Neural cell (in vitro differentiated cells): ENCODE measurements around the gene VAV3. TPM values are rescaled to one million over a fixed set of nuclear protein-coding genes. Genes with fewer than 3 reads are reported as not detected.
"Not testable (repeated sequence)": the region's sequence is repeated elsewhere in the genome, so short reads cannot be mapped to it uniquely, and the experiment has no call there.

Experiments
- H2AFZ ChIP-seq: fragments of 200-600, 300-800 bp; sonication (generic), shearing (Covaris generic); 2 replicates; pipeline ENCODE4 v1.6.0; 2014; ENCODE audit warnings: low read depth, mild to moderate bottlenecking, antibody characterized with exemption, low read length, moderate library complexity
- H3F3A ChIP-seq: fragments of 200-600 bp; shearing (Covaris generic); 2 replicates; pipeline ENCODE4 v1.6.1; 2016; ENCODE audit warnings: mild to moderate bottlenecking, moderate library complexity, mixed read lengths, antibody characterized with exemption, low read length; ENCODE audit not compliant: insufficient read depth, poor library complexity, severe bottlenecking
- H3K27ac ChIP-seq: fragments of 200-600, 300-800 bp; sonication (generic), shearing (Covaris generic); 2 replicates; pipeline ENCODE4 v1.5.1; 2014; ENCODE audit warnings: mild to moderate bottlenecking, low read length, moderate library complexity
- H3K27me3 ChIP-seq: fragments of 300-800, 200-600 bp; sonication (generic), shearing (Covaris generic); 2 replicates; pipeline ENCODE4 v1.6.0; 2014; ENCODE audit warnings: mild to moderate bottlenecking, low read depth, low read length, moderate library complexity; ENCODE audit not compliant: insufficient read depth
- H3K36me3 ChIP-seq: fragments of 300-800, 200-600 bp; sonication (generic), shearing (Covaris generic); 2 replicates; pipeline ENCODE4 v1.5.1; 2014; ENCODE audit warnings: mild to moderate bottlenecking, antibody characterized with exemption, low read length, moderate library complexity; ENCODE audit not compliant: insufficient read depth
- H3K4me2 ChIP-seq: fragments of 300-800, 200-600 bp; sonication (generic), shearing (Covaris generic); 2 replicates; pipeline ENCODE4 v1.6.0; 2014; ENCODE audit warnings: mild to moderate bottlenecking, low read length
- H3K4me3 ChIP-seq: fragments of 300-800, 200-600 bp; sonication (generic), shearing (Covaris generic); 2 replicates; pipeline ENCODE4 v1.5.1; 2014; ENCODE audit warnings: mild to moderate bottlenecking, low read length, moderate library complexity
- H3K79me2 ChIP-seq: fragments of 200-600 bp; shearing (Covaris generic); replicated peaks from 2 replicates; pipeline ENCODE4 v1.6.0; 2014; ENCODE audit warnings: mild to moderate bottlenecking, low read length, moderate library complexity; ENCODE audit not compliant: insufficient read depth
- H3K9ac ChIP-seq: fragments of 300-800, 200-600 bp; sonication (generic), shearing (Covaris generic); 2 replicates; pipeline ENCODE4 v1.6.1; 2016; ENCODE audit warnings: mild to moderate bottlenecking, low read length, mixed read lengths
- H3K9me2 ChIP-seq: fragments of 200-600 bp; shearing (Covaris generic); 2 replicates; pipeline ENCODE4 v1.6.1; 2016; ENCODE audit warnings: mild to moderate bottlenecking, low read length, mixed read lengths; ENCODE audit not compliant: insufficient read depth
- H3K9me3 ChIP-seq: fragments of 200-600, 300-800 bp; sonication (generic), shearing (Covaris generic); 2 replicates; pipeline ENCODE4 v1.6.1; 2016; ENCODE audit warnings: mild to moderate bottlenecking, mixed run types, low read length, moderate library complexity, mixed read lengths
- H4K20me1 ChIP-seq: fragments of 200-600 bp; shearing (Covaris generic); 2 replicates; pipeline ENCODE4 v1.6.1; 2016; ENCODE audit warnings: mild to moderate bottlenecking, mixed run types; ENCODE audit not compliant: insufficient read depth
- CTCF ChIP-seq: fragments of 450-650 bp; IDR thresholded peaks from 2 replicates; pipeline ENCODE4 v1.5.1; 2014; ENCODE audit warnings: antibody characterized with exemption, mild to moderate bottlenecking, moderate library complexity; ENCODE audit not compliant: poor library complexity, severe bottlenecking
- EP300 ChIP-seq: fragments of 450-650 bp; conservative IDR thresholded peaks from 2 replicates; pipeline ENCODE4 v1.6.1; 2014; ENCODE audit warnings: antibody characterized with exemption, mild to moderate bottlenecking, moderate library complexity; ENCODE audit not compliant: poor library complexity, severe bottlenecking
- EZH2 ChIP-seq: fragments of 200-600, 300-800 bp; shearing (Covaris generic), sonication (generic); IDR thresholded peaks from 2 replicates; pipeline ENCODE4 v1.6.1; 2014; ENCODE audit warnings: antibody characterized with exemption, low read length, borderline replicate concordance, mild to moderate bottlenecking; ENCODE audit not compliant: insufficient read depth, poor library complexity, severe bottlenecking
- MXI1 ChIP-seq: fragments of 450-650 bp; conservative IDR thresholded peaks from 2 replicates; pipeline ENCODE4 v1.6.1; 2014; ENCODE audit warnings: antibody characterized with exemption, mild to moderate bottlenecking; ENCODE audit not compliant: poor library complexity, severe bottlenecking
- POLR2AphosphoS5 ChIP-seq: IDR thresholded peaks from 2 replicates; pipeline ENCODE4 v1.6.1; 2012
- REST ChIP-seq: IDR thresholded peaks from 2 replicates; pipeline ENCODE4 v1.6.1; 2012; ENCODE audit warnings: borderline replicate concordance
- TAF1 ChIP-seq: IDR thresholded peaks from 2 replicates; pipeline ENCODE4 v1.6.1; 2012; ENCODE audit warnings: low read depth
- polyA plus RNA-seq: library from polyadenylated mRNA; depleted of rRNA; stranded (reverse); fragments of >200 nt; gene quantifications from 2 replicates; pipeline ENCODE4 v1.2.3, GENCODE V29; 2014

Gene VAV3
- polyA plus RNA-seq, 1 donor from 2014 or later, result 7.6 TPM

GRCh38 chr1:107862064-107862463, 102.9 kb downstream of the VAV3 start:
- Histone ChIP-seq H3K79me2 (no peaks in the 10 kb centered on the region), H3K9me2 (no peaks in the 10 kb centered on the region), H3K4me2 (no peak overlapping the region), H3K36me3 (no peaks in the 10 kb centered on the region), H3K27me3 (no peaks in the 10 kb centered on the region), H4K20me1 (no peaks in the 10 kb centered on the region), H3F3A (no peaks in the 10 kb centered on the region), H3K9ac (no peak overlapping the region), H3K9me3 (no peaks in the 10 kb centered on the region), H3K27ac (no peak overlapping the region), H3K4me3 (no peak overlapping the region), H2AFZ (no peak overlapping the region)
- no peak for TF ChIP-seq EZH2

- Histone ChIP-seq H3K9me3 (no peaks in the 10 kb centered on the region), H3K9me2 (no peaks in the 10 kb centered on the region), H3K36me3 (no peaks in the 10 kb centered on the region), H4K20me1 (no peaks in the 10 kb centered on the region), H3F3A (no peaks in the 10 kb centered on the region), H3K4me2 (no peak overlapping the region), H3K27me3 (no peaks in the 10 kb centered on the region), H3K79me2 (no peaks in the 10 kb centered on the region), H3K4me3 (no peak overlapping the region), H2AFZ (no peak overlapping the region), H3K9ac (no peak overlapping the region), H3K27ac (no peak overlapping the region)
- no peak for TF ChIP-seq EP300
- TF ChIP-seq CTCF, result no peak
- no peak for TF ChIP-seq REST
- TF ChIP-seq TAF1, result no peak
- no peak for TF ChIP-seq POLR2AphosphoS5
- no peak for TF ChIP-seq MXI1
- TF ChIP-seq EZH2, result no peak
Observed at GRCh38 chr1:107858323-107858722, 106.7 kb downstream of the VAV3 start.

GRCh38 chr1:107851418-107851817, 113.6 kb downstream of the VAV3 start:
- TF ChIP-seq MXI1 (no peak), CTCF (no peak)
- no peaks in the 10 kb centered on the region for H3F3A ChIP-seq
- no peak overlapping the region for H3K4me3 ChIP-seq
- H3K9me3 ChIP-seq, result no peaks in the 10 kb centered on the region
- no peaks in the 10 kb centered on the region for H3K27me3 ChIP-seq
- H4K20me1 ChIP-seq, result no peaks in the 10 kb centered on the region
- no peaks in the 10 kb centered on the region for H3K9me2 ChIP-seq
- H2AFZ ChIP-seq, result no peak overlapping the region
- H3K27ac ChIP-seq, result no peak overlapping the region
- no peaks in the 10 kb centered on the region for H3K79me2 ChIP-seq
- H3K36me3 ChIP-seq, result no peaks in the 10 kb centered on the region
- H3K9ac ChIP-seq, result no peak overlapping the region
- no peak overlapping the region for H3K4me2 ChIP-seq

GRCh38 chr1:107844541-107845194, 120.3 kb downstream of the VAV3 start:
- not testable (repeated sequence) for H3K9me3 ChIP-seq, H4K20me1 ChIP-seq, H3K27me3 ChIP-seq, H3K4me3 ChIP-seq, H3K27ac ChIP-seq, H3K9me2 ChIP-seq, H3K9ac ChIP-seq, H2AFZ ChIP-seq, H3K4me2 ChIP-seq, H3K36me3 ChIP-seq, H3F3A ChIP-seq, H3K79me2 ChIP-seq
